Upper lobe of right lung (tissue), 1 donor: ENCODE results near the gene DLK1. TPM values are rescaled to one million over a fixed set of nuclear protein-coding genes. Genes with fewer than 3 reads are reported as not detected.

ENCODE experiments used
- ATAC-seq: fragments of 200-7000 bp; cut with Tn5 transposase; one replicate; pipeline ENCODE4 v1.9.1; 2020; ENCODE audit warnings: mild to moderate bottlenecking, moderate library complexity
- DNase-seq: peaks from one replicate; pipeline ENCODE4 v3.0.0-alpha.2; 2020
- H3K27ac ChIP-seq: fragments of 200-600 bp; one replicate; pipeline ENCODE4 v1.8.0; 2022
- H3K27me3 ChIP-seq: fragments of 200-600 bp; one replicate; pipeline ENCODE4 v1.8.0; 2022; ENCODE audit warnings: mild to moderate bottlenecking
- H3K36me3 ChIP-seq: fragments of 200-600 bp; one replicate; pipeline ENCODE4 v1.8.0; 2022
- H3K4me1 ChIP-seq: fragments of 200-600 bp; one replicate; pipeline ENCODE4 v1.8.0; 2022
- H3K4me3 ChIP-seq: fragments of 200-600 bp; one replicate; pipeline ENCODE4 v1.8.0; 2022; ENCODE audit warnings: mild to moderate bottlenecking
- H3K9me3 ChIP-seq: fragments of 200-600 bp; one replicate; pipeline ENCODE4 v1.8.0; 2022
- intact Hi-C: fragments of 100-400 bp; cut with DNase I; formaldehyde crosslinking; loops from one replicate; pipeline ENCODE4 v1.11.0; 2022
- total RNA-seq: library from RNA; stranded (reverse); fragmentation: NEBNext Ultra II Directional; extraction: Animal tissue kit (Norgen Biotek cat#: 25700); gene quantifications from one replicate; pipeline ENCODE4 v1.2.1, GENCODE V29; 2021
- TF ChIP-seq, protein P1 (sequence below): fragments of 200-600 bp; IDR thresholded peaks from one replicate; pipeline ENCODE4 v1.8.0; 2022; ENCODE audit warnings: antibody characterized with exemption
- donor health status: DM: no; HTN: yes; CAD: no; lungs with severe emphysema.

Gene DLK1
- total RNA-seq, 1 donor from 2014 or later: not detected

DNA sequence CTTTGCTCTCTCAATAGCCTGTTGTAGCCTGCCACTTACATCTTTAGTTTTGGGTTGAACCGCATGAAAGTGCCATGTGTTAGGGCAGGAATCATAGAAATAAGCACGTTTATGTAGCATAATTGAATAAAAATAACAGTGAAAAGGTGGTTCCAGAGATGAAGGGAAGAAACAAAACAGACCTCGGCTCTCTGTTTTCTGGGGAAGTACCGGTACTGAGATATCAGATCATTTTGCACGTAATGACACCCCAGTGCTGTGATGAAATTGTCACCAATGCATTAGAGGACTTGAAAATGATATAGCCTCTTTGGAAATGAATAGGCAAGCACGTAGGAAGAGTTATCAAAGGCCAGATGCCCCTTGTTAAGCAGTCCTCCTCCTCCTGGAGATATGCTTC, 42.5 kb upstream of the DLK1 start:
- Histone ChIP-seq H3K4me3 (no peak overlapping the region), H3K36me3 (no peaks in the 10 kb centered on the region), H3K27me3 (no peaks in the 10 kb centered on the region), H3K4me1 (peaks cover 6% of the 10 kb centered on the region), H3K9me3 (no peaks in the 10 kb centered on the region), H3K27ac (no peak overlapping the region)
- DNase-seq (no peak), ATAC-seq (no peak)
- intact Hi-C loops: no loop called here
- TF ChIP-seq, protein P1, sequence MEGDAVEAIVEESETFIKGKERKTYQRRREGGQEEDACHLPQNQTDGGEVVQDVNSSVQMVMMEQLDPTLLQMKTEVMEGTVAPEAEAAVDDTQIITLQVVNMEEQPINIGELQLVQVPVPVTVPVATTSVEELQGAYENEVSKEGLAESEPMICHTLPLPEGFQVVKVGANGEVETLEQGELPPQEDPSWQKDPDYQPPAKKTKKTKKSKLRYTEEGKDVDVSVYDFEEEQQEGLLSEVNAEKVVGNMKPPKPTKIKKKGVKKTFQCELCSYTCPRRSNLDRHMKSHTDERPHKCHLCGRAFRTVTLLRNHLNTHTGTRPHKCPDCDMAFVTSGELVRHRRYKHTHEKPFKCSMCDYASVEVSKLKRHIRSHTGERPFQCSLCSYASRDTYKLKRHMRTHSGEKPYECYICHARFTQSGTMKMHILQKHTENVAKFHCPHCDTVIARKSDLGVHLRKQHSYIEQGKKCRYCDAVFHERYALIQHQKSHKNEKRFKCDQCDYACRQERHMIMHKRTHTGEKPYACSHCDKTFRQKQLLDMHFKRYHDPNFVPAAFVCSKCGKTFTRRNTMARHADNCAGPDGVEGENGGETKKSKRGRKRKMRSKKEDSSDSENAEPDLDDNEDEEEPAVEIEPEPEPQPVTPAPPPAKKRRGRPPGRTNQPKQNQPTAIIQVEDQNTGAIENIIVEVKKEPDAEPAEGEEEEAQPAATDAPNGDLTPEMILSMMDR: no peak

DNA sequence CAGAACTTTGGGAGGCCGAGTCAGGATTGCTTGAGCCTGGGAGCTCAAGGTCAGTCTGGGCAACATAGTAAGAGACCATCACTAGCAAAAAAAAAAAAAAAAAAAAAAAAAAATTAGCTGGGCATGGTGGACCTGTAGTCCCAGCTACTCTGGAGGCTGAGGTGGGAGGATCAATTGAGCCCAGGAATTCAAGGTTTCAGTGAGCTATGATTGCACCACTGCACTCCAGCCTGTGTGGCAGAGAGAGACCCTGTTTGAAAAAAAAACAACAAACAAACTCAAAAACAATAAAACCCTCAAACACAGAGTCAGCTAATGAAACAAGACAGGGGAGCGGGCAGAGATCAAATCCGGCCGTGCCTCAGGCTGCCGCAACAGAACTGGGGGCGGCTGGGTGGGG, 41.7 kb upstream of the DLK1 start:
- intact Hi-C loops: no loop called here
- ATAC-seq (no peak), DNase-seq (no peak)
- TF ChIP-seq, protein P1: no peak
- no peaks in the 10 kb centered on the region for H3K9me3 ChIP-seq
- H3K27me3 ChIP-seq: no peaks in the 10 kb centered on the region
- no peak overlapping the region for H3K27ac ChIP-seq
- no peaks in the 10 kb centered on the region for H3K36me3 ChIP-seq
- H3K4me1 ChIP-seq: peaks cover 3% of the 10 kb centered on the region
- no peak overlapping the region for H3K4me3 ChIP-seq

DNA sequence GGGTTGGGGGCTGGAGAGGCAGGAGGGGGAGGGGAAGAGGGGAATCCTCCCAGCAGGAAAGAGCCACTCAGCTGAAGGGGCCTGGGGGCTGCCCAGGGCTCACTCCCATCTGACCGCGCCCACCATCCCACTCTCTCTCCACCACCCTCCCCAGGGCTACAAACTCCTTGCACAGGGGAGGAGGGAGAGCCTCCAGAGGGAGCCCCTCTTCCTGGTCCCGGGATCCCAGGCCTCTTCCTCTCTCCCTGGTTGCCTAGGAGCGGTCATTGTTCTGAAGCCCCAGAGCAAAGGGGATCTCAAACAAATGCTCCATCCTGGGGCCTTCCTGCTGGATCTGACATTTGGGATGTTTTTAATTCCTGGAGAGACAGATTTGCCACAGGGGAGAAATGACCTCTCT, 39.8 kb upstream of the DLK1 start:
- no peak for DNase-seq
- no peak for ATAC-seq
- H3K4me1 ChIP-seq: no peaks in the 10 kb centered on the region
- intact Hi-C loops: no loop called here
- H3K9me3 ChIP-seq: no peaks in the 10 kb centered on the region
- TF ChIP-seq, protein P1: no peak
- H3K36me3 ChIP-seq: no peaks in the 10 kb centered on the region
- no peak overlapping the region for H3K27ac ChIP-seq
- peaks cover 5% of the 10 kb centered on the region for H3K27me3 ChIP-seq
- no peak overlapping the region for H3K4me3 ChIP-seq

DNA sequence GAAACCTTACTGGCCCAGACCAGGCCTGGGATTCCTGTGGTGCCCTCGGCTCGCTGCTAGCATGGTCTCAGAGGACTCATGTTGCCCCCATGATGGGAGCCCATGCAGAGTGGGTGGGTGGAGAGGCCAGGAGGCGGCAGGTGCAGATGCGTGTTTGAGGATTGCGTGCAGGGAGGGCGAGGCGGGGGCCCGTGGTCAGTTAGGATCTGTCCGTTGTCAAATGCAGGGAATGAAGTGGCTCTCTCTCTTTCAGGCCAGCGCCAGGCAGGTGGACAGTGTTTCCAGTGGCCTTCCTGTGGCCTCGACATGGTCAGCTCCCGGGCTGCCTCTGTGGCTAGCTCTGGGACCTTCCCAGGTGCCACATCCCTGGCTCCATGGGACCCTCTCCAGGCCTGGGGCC, 39.3 kb upstream of the DLK1 start:
- H3K9me3 ChIP-seq: no peaks in the 10 kb centered on the region
- no peak overlapping the region for H3K4me3 ChIP-seq
- intact Hi-C loops: no loop called here
- ATAC-seq (no peak), DNase-seq (no peak)
- peaks cover 5% of the 10 kb centered on the region for H3K27me3 ChIP-seq
- TF ChIP-seq, protein P1: no peak
- no peak overlapping the region for H3K27ac ChIP-seq
- no peaks in the 10 kb centered on the region for H3K4me1 ChIP-seq
- no peaks in the 10 kb centered on the region for H3K36me3 ChIP-seq

DNA sequence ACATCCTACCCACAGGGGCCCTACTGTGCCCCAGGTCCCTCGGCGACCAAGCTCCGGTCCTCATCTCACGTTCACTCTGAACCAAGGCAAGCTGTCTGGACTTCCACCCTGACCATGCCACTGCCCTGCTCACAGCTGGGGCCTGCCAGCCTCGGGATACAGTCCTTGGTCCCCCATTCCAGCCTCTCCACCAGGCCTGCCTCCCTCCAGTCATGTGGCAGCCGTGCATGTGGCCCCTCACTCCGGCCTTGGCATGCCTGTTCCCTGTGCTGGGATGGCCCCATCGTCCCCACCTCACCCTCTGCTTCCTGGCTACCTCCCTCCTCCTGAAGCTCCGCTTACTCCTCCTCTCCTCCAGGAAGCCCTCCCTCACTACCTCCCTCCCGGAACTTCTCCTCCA, 38.6 kb upstream of the DLK1 start:
- no peak for DNase-seq
- H3K27ac ChIP-seq: no peak overlapping the region
- H3K9me3 ChIP-seq: no peaks in the 10 kb centered on the region
- no peaks in the 10 kb centered on the region for H3K4me1 ChIP-seq
- H3K27me3 ChIP-seq: peaks cover 5% of the 10 kb centered on the region
- intact Hi-C loops: no loop called here
- no peak for ATAC-seq
- TF ChIP-seq, protein P1: no peak
- H3K36me3 ChIP-seq: no peaks in the 10 kb centered on the region
- no peak overlapping the region for H3K4me3 ChIP-seq
